Gastrocnemius medialis (tissue), 4 donors: ENCODE data around the gene HM13.

ENCODE experiments used
- CTCF ChIP-seq, 5 experiments: fragments of 450-650 bp in 3 of 5; fragments of 200-600 bp in 2 of 5; sonication (generic) in 2 of 5; IDR thresholded peaks in 4 of 5; conservative IDR thresholded peaks in 1 of 5; 1 replicate in 4 of 5; 2 replicates in 1 of 5; pipeline ENCODE4 v1.5.1; 2016 to 2019; ENCODE audit warnings: antibody characterized with exemption in 5 of 5, mild to moderate bottlenecking in 3 of 5, moderate library complexity in 3 of 5
- POLR2A ChIP-seq, 2 donors: fragments of 450-650 bp; IDR thresholded peaks; one replicate each; pipeline ENCODE4 v1.6.1; 2017; ENCODE audit warnings: antibody characterized with exemption in 2 of 2, mild to moderate bottlenecking in 2 of 2, moderate library complexity in 2 of 2

GRCh38 chr20:31537890-31538289 lies 23.6 kb downstream of the HM13 start:
- no peak for TF ChIP-seq CTCF (IDR thresholded peaks at IDR 0.05 in 4 of 5, conservative IDR thresholded peaks at IDR 0.05 in 1 of 5)
- TF ChIP-seq POLR2A (IDR thresholded peaks at IDR 0.05): no peak
